NCI-H1436 treated with DMSO at 0.1 percent for 48 hours (cell line): ENCODE data around the gene STK10.

Experiments used
- DNase-seq: peaks from one replicate; lab custom pipeline; 2025; lab: John Stamatoyannopoulos, UW

STK10 gene

GRCh38 chr5:172007175-172008110 is 180.6 kb downstream of the STK10 start:
- no peak for DNase-seq

GRCh38 chr5:172006321-172007174 is 181.5 kb downstream of the STK10 start, which contains the start of gene FBXW11:
Gene FBXW11, minus strand, starts transcription at chr5:172006638. Its CDS starts 136 bp downstream, at chr5:172006502.
- DNase-seq, result peak; percentile 33

GRCh38 chr5:172005708-172006320 is 182.2 kb downstream of the STK10 start:
- DNase-seq, result no peak

- no peak for DNase-seq
Observed at GRCh38 chr5:172004824-172005237, 183.2 kb downstream of the STK10 start.

GRCh38 chr5:172003746-172004145 is 184.3 kb downstream of the STK10 start:
- DNase-seq, result no peak

- no peak for DNase-seq
Observed at GRCh38 chr5:172002840-172003512, 185.0 kb downstream of the STK10 start.

- no peak for DNase-seq
Observed at GRCh38 chr5:172002310-172002709, 185.7 kb downstream of the STK10 start.

- no peak for DNase-seq
Observed at GRCh38 chr5:171999877-172000276, 188.1 kb downstream of the STK10 start.

- no peak for DNase-seq
Observed at GRCh38 chr5:171999100-171999499, 188.9 kb downstream of the STK10 start.

- DNase-seq, result no peak
Observed at GRCh38 chr5:171997011-171997410, 191.0 kb downstream of the STK10 start.

- DNase-seq, result no peak
Observed at GRCh38 chr5:171992813-171993212, 195.2 kb downstream of the STK10 start.

- no peak for DNase-seq
Observed at GRCh38 chr5:171992305-171992704, 195.7 kb downstream of the STK10 start.
